Psoas muscle (tissue), 8 donors: ENCODE results near the gene INKA1. TPM values are rescaled to one million over a fixed set of nuclear protein-coding genes. Genes with fewer than 3 reads are reported as not detected.

Source experiments
- ATAC-seq, 4 donors: fragments of 200-7000 bp; cut with Tn5 transposase; one replicate each; pipeline ENCODE4 v1.9.1; 2020; ENCODE audit warnings: moderate library complexity in 3 of 4, mild to moderate bottlenecking in 2 of 4
- DNase-seq, 2 donors: peaks; one replicate each; pipeline ENCODE4 v3.0.0-alpha.2; 2020
- H3K27ac ChIP-seq: fragments of 200-600 bp; one replicate; pipeline ENCODE4 v1.8.0; 2022
- H3K27me3 ChIP-seq, 3 donors: fragments of 200-600 bp in 1 of 3; one replicate each; pipeline versions ENCODE4 v1.6.1 to v1.8.0; 2013 to 2022; ENCODE audit warnings: low read length in 2 of 3, mild to moderate bottlenecking in 2 of 3, moderate library complexity in 1 of 3; ENCODE audit not compliant: insufficient read depth in 3 of 3
- H3K36me3 ChIP-seq, 2 donors: fragments of 200-600 bp in 1 of 2; one replicate each; pipeline versions ENCODE4 v1.6.1 to v1.8.0; 2013 to 2022; ENCODE audit warnings: low read depth in 1 of 2, mild to moderate bottlenecking in 1 of 2, moderate library complexity in 1 of 2; ENCODE audit not compliant: insufficient read depth in 1 of 2
- H3K4me1 ChIP-seq: fragments of 200-600 bp; one replicate; pipeline ENCODE4 v1.8.0; 2022
- H3K4me3 ChIP-seq: fragments of 200-600 bp; one replicate; pipeline ENCODE4 v1.8.0; 2022; ENCODE audit warnings: mild to moderate bottlenecking
- H3K9me3 ChIP-seq: fragments of 200-600 bp; one replicate; pipeline ENCODE4 v1.8.0; 2022
- WGBS, 3 donors: extraction: QIAGEN DNeasy Blood & Tissue Kit; methylation state at CpG; one replicate each; pipeline versions ENCODE4 v1.1.6 to v1.1.7; 2013; 5-methylcytosine and 5-hydroxymethylcytosine counted together
- intact Hi-C, 2 donors: fragments of 100-400 bp; cut with DNase I; formaldehyde crosslinking; loops; one replicate each; pipeline versions ENCODE4 v1.11.0 to v1.14.2; 2022
- polyA plus RNA-seq, 3 donors: library from polyadenylated mRNA; stranded (reverse); fragments of 200-250 nt; gene quantifications; one replicate each; pipeline ENCODE4 v1.2.3, GENCODE V29; 2013
- total RNA-seq, 4 donors: library from RNA; stranded (reverse); fragmentation: NEBNext Ultra II Directional in 2 of 4; extraction: Animal tissue kit (Norgen Biotek cat#: 25700) in 2 of 4; gene quantifications; one replicate each; pipeline versions ENCODE4 v1.2.1 to v1.2.4, GENCODE V29; 2021 to 2023
- TF ChIP-seq, protein P1 (sequence below): fragments of 200-600 bp; IDR thresholded peaks from one replicate; pipeline ENCODE4 v1.8.0; 2022; ENCODE audit warnings: antibody characterized with exemption
- donor health status: healthy with polysubstance abuse.
- donor health status: DM: no; HTN: no; CAD: no; lungs with moderate emphysema.
- donor health status: Bipolar disorder and iron deficiency.
- donor health status: healthy.
- donor health status: DM: yes; HTN: yes; CAD: no.
- donor health status: DM: no; HTN: no; CAD: no.
- donor health status: DM: no; HTN: no; CAD: no.
- donor health status: DM: yes; HTN: yes; CAD: no.

Gene INKA1
- total and polyA plus RNA-seq, 7 donors = 2.2 to 20.1 (median 3.6) TPM

DNA sequence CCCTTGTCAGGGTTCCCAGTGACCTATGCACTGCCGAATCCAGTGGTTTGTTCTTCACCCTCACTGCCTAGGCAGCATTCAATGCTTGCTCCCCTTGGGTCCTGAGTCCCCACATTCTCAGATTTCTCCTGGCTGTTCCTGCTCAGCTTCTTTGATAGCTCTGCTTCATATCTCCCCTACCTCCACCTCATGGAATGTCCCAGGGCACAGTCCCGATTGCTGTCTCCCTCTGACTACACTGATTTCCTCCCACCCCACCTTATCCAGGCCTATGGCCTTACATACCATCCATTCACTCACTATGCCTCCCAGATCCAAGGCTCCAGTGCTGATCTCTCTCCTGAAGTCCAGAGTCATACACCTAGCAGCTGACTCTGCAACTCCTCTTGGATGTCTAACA lies 1.9 kb upstream of the INKA1 start:
- TF ChIP-seq, protein P1, sequence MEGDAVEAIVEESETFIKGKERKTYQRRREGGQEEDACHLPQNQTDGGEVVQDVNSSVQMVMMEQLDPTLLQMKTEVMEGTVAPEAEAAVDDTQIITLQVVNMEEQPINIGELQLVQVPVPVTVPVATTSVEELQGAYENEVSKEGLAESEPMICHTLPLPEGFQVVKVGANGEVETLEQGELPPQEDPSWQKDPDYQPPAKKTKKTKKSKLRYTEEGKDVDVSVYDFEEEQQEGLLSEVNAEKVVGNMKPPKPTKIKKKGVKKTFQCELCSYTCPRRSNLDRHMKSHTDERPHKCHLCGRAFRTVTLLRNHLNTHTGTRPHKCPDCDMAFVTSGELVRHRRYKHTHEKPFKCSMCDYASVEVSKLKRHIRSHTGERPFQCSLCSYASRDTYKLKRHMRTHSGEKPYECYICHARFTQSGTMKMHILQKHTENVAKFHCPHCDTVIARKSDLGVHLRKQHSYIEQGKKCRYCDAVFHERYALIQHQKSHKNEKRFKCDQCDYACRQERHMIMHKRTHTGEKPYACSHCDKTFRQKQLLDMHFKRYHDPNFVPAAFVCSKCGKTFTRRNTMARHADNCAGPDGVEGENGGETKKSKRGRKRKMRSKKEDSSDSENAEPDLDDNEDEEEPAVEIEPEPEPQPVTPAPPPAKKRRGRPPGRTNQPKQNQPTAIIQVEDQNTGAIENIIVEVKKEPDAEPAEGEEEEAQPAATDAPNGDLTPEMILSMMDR = no peak
- Histone ChIP-seq H3K4me3 (no peak overlapping the region), H3K27ac (no peak overlapping the region), H3K9me3 (no peaks in the 10 kb centered on the region), H3K36me3 (peaks cover 0 to 7% of the 10 kb centered on the region in 2 donors), H3K4me1 (peaks cover 22% of the 10 kb centered on the region), H3K27me3 (no peaks in the 10 kb centered on the region)
- 86 to 98% (median 91%) methylated on average over 2 of the region's 2 CpGs for WGBS, 3 donors
- no peak for DNase-seq
- ATAC-seq = no peak
- intact Hi-C loops = loop anchor here (5.0 kb wide), 1 partner anchor 106 kb away; no protein-coding TSS in a partner anchor

GRCh38 chr3:49803465-49804140 lies 542 bp downstream of the INKA1 start:
- intact Hi-C loops = loop anchor here (5.0 kb wide), 1 partner anchor 104 kb away; no protein-coding TSS in a partner anchor
- 3 to 5% (median 3%) methylated on average over 36 to 41 of the region's 41 CpGs for WGBS, 3 donors
- Histone ChIP-seq H3K4me3 (peak overlapping the region; percentile 76), H3K27me3 (no peaks in the 10 kb centered on the region), H3K36me3 (peaks cover 0 to 7% of the 10 kb centered on the region in 2 donors), H3K4me1 (peaks cover 38% of the 10 kb centered on the region), H3K27ac (peak overlapping the region; percentile 93), H3K9me3 (no peaks in the 10 kb centered on the region)
- peak in 3 of 4 donors; percentile 13 to 28 (median 27) for ATAC-seq
- TF ChIP-seq, protein P1 = no peak
- DNase-seq = no peak

DNA sequence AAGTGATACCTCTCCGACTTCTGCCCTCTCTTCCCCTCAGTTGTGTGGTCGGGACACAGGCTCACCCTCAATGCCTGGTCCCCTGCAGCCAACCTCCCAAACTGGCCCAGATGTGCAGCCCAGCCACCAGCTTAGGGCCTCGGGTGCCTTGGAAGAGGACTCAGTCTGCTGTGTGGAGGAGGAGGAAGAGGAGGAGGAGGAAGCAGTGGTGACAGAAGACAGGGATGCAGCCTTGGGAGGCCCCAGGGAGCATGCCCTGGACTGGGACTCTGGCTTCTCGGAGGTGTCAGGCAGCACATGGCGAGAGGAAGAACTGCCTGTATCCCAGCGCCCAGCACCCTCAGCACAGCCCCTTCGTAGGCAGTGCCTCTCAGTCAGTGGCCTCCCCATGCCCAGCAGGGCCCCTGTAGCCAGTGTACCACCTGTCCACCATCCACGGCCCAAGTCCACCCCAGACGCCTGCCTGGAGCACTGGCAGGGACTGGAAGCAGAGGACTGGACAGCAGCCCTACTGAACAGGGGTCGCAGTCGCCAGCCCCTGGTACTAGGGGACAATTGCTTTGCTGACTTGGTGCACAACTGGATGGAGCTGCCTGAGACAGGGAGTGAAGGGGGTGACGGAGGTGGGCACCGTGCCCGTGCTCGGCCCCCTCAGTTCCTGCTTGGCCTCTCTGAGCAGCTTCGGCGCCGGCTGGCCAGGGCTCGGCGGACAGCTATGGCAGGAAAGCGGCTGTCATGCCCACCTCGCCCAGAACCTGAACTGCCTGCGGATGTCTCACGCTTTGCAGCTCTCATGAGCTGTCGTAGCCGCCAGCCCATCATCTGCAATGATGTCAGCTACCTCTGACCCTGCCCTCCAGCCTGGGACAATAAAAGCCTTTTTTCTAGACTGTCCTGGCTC lies 1.3 kb downstream of the INKA1 start:
- intact Hi-C loops = loop anchor here (5.0 kb wide), 1 partner anchor 103 kb away; no protein-coding TSS in a partner anchor
- TF ChIP-seq, protein P1 = no peak
- Histone ChIP-seq H3K4me3 (peak overlapping the region; percentile 76), H3K4me1 (peaks cover 38% of the 10 kb centered on the region), H3K36me3 (peaks cover 0 to 7% of the 10 kb centered on the region in 2 donors), H3K27me3 (no peaks in the 10 kb centered on the region), H3K9me3 (no peaks in the 10 kb centered on the region), H3K27ac (peak overlapping the region; percentile 93)
- DNase-seq = peak; percentile 43 to 60
- WGBS, 3 donors = 49 to 56% (median 51%) methylated on average over 26 of the region's 26 CpGs
- no peak for ATAC-seq

DNA sequence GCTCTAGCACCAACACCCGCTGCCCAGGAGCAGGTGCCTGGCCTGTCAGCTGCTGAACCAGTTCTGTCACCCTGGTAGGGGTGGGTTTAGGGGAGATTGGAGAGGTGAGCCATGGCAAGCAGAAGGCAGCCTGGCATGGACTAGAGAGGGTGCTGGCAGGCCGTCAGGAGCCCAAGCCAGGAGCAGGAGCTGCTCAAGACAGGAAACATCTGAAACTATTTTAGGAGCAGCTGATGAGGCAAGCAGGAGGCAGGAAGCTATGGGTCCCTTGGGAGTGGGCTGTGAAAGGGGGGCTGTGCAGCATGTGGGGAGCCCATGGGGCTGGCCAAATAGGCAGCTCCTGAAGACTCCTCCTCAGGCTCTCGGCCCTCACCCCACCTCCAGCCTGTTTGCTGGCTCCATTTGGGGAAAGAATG lies 2.3 kb downstream of the INKA1 start:
- ATAC-seq (peak; percentile 76 to 79 (median 78)), DNase-seq (peak; percentile 87 to 94)
- H3K36me3 ChIP-seq = peaks cover 0 to 7% of the 10 kb centered on the region in 2 donors
- H3K4me1 ChIP-seq = peaks cover 38% of the 10 kb centered on the region
- intact Hi-C loops = no loop called here
- H3K27ac ChIP-seq = peak overlapping the region; percentile 93
- WGBS, 3 donors = 0 to 10% (median 6%) methylated on average over 3 of the region's 3 CpGs
- H3K4me3 ChIP-seq = peak overlapping the region; percentile 76
- H3K9me3 ChIP-seq = no peaks in the 10 kb centered on the region
- TF ChIP-seq, protein P1 = no peak
- H3K27me3 ChIP-seq = no peaks in the 10 kb centered on the region
